Stimulated activated CD8-positive, alpha-beta memory T cell treated with anti-CD3 and anti-CD28 coated beads, Interleukin-4, amount 100 ng/mL, for 4 hours (primary cell): ENCODE data around the gene TRAF5.
"Not testable (repeated sequence)": the region's sequence is repeated elsewhere in the genome, so short reads cannot be mapped to it uniquely, and the experiment has no call there.

Source experiments
- DNase-seq, 2 donors: peaks; one replicate each; pipeline ENCODE4 v3.0.0-alpha.2; 2020; ENCODE audit warnings: low read depth in 2 of 2, low spot score in 1 of 2

Gene TRAF5

DNA sequence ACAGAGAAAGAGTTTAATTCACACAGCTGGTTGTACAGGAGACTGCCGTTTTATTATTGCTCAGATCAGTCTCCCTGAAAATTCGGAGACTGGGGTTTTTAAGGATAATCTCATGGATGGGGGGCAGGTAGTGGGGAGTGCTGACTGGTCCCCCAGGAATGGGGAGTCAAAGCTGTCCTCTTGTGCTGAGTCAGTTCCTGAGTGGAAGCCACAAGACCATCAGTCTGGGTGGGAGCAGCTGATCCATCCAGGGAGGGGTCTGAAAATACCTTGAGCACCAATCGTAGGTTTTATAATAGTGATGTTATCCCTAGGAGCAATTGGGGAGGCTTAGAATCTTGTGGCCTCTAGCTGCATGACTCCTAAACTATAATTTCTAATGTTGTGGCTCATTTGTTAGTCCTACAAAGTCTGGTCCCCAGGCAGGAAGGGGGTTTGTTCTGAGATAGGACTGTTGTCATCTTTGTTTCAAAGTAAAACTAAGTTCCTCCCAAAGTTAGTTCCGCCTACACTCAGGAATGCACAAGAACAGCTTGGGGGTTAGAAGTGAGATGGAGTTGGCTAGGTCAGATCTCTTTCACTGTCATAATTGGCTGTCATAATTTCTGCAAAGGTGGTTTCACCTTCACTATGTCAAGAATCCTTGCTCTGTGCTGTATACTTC, 50.3 kb downstream of the TRAF5 start:
- DNase-seq, result no peak

DNA sequence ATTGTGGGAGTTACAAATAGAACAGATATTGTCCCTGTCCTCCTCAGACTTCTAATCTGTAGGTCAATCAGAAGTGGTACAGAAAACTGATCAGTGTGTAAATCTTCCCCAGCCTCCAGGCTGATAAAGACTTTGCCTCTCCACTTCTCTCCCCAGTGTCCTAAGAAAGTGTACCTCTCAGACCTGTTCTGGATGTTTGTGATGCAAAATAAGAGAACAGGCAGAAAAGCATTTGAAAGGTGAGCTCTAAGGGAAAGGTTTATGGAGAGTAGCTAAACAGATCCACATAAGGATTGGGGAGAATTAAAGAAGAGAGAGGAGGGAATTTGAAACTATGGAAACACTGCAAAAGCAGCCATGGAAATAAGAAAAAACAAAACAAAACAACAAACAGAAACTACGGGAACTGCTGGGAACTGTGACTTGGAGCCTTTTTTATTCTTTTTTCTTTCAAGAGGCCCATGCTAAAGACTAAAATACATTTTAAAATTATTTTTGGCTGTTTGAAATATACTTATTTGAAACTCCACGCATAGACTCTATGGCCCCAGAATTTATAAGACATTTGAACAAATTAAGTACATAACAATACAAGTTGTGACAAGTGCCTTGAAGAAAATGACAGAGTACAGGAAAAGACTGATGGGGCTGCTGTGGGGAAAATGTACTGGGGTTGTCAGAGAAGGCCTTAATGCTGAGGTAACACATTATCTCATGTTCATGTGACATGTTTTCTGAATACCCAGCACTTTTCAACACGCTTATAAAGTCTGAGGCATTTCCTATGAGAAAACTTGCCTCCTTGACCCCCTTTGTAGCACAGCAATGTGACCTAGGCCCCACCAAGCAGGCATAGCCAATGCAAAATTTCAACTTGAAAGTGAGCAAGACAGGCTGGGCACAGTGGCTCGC, 51.2 kb downstream of the TRAF5 start:
- DNase-seq, result no peak

DNA sequence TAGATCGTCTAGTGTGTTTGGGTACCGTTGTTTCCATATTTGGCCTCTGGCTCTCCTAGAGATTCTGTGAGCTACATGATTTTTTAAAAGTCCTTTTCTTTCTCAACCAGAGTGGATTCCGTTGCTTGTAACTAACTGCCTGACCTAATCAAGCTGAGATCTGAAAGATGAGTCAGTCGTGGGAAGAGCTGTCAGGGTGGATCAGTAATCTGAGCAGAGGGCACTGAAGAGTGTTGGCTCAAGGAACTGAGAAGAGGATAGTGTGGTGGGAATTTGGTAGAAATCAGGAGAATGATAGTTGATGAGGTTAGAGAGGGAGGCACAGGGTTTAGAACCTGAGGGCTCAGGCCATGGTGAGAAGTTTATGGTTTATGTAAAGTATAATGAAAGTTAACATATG, 52.2 kb downstream of the TRAF5 start:
- DNase-seq, result no peak

DNA sequence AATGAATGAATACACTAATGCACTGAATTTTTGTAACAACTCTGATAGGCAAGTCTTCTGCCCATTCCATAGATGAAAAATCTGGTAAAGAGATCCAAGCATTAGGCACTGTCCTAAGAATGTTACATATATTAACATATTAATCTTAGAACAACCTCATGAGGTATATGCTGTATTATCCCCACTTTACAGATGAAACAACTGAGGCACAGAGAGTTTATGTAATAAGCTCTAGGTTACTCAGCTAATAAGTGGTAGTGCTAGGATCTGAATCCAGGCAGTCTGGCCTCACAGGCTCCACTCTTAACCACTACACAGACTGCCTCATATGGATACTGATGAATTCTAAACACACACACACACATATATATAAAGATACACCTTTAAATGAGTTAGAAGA, 52.8 kb downstream of the TRAF5 start:
- DNase-seq, result no peak

DNA sequence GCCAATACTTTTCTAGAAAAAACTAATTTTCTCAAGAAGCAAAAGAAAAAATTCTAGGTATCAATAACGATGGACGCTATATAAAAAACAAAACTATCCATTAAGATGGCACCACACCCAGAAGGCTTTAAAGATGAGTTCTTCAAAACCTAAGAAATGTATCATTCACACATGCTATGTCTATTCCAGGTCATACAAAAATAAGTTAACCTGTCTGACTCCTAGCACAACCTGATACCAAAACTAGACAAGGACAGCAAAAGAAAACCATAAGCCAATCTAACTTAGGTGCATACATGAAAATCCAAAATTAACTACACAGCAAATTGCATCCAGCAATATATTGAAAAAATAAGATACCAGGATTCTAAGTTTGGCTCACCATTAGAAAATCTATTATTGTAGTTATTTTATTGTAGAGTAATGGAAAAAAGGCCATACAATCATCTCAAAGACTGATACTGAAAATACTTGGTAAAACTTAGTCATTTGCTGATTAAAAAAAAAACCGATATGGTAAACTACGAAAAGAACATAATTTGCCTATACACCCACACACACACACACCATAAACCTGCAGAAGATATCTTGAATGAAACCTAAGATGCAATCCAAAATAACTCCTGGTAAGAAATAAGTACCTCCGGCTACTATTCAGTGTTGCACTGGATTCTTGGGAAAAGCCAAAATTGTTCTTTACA, 55.0 kb downstream of the TRAF5 start:
- DNase-seq, result no peak

DNA sequence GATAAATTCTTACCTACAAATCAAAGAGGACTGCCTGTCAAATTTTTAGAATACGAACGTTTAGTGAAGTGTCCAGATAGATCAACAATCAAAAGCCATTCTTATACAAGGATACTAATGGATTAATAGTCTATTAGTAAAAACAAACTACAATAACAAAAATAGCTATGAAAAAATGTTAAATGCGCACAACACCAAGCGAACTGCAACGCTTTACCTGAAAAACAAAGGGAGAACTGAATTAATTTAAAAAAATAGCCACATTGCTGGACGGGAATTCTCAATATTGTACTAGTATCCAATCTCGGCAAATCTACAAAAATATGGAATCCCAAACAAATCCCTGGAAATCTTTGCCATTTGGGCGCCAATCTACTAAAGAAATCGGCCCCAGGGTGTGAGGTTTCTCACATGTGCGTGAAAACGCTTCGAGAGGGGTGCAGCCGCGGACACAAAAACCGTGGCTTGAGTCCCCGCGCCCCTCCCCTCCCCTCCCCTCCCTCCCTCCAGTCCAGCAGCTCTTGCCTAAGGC, 55.6 kb downstream of the TRAF5 start:
- DNase-seq, result no peak

DNA sequence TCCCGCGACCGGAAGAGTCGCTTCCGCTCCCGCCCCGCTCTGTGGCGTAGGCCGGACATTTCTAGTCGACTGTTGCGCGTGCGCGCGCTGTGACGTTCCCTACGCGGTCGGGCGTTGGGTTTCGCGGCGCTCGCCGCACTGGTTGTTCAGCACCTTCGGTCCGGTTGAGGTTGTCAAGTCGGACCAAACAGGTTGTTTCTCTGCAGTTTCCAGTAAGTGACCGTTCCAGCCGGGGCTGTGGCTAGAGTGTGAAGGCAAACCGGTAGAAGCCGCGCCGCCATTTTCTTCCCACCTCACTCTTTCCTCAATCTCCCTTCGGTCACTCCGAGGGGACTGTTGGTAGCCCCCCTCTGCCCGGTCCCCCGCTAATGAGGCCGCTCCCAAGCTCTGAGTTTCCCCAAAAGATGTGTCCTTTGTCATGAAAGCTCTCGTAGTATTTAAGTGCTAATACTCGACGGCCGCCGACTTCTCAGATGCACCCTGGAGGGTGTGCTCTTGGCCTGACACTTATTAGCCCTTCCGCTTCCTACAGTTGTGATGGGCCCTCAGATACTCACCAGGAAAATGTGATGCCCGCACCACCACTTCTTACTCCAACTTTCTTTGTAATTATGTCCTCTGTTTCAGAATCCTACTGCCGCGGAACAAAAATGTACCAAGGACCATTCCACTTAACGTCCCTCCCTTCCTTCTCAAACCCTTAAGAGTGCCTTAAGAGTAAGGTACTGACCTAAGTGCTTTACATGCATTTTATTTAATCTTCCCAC, 56.3 kb downstream of the TRAF5 start:
- DNase-seq, result peak; percentile 60 to 69

DNA sequence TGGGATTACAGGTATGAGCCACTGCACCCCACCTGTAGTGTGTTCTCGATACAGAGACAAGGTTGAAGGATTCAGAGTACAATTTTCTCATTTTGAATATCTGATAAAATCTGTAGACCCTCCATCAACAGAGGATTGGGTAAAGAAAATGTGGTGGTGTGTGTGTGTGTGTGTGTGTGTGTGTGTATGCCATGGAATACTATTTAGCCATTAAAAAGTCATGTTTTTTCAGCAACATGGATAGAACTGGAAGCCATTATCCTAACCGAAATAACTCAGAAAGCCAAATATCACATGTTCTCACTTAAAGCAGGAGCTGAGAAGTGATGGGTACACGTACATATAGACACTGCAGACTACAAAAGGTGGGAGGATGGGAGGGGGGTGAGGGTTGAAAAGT, 57.9 kb downstream of the TRAF5 start:
- DNase-seq, result no peak

DNA sequence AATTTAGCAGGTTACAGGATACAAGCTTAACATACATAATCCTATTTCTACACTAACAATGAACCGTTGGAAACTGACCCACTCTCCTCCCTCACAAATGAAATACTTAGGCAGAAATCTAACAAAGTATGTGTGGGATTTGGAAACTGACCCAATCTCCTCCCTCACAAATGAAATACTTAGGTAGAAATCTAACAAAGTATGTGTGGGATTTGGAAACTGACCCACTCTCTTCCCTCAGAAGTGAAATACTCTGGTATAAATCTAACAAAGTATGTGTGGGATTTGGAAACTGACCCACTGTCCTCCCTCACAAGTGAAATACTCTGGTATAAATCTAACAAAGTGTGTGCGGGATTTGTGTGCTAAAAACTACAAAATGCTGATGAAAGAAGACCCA, 60.3 kb downstream of the TRAF5 start:
- no peak for DNase-seq

DNA sequence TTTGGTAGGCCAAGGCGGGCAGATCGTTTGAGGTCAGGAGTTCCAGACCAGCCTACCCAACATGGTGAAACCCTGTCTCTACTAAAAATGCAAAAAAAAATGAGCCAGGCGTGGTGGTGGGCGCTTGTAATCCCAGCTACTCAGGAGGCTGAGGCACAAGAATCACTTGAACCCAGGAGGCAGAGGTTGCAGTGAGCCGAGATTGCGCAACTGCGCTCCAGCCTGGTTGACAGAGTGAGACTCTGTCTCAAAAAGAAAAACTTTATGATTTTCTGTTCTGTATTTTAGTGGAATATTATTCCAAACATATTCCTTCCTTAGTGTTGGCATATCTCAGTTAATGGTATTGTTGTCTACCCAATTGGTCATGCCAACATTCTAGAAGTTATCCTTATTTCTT, 64.2 kb downstream of the TRAF5 start:
- not testable (repeated sequence) for DNase-seq

DNA sequence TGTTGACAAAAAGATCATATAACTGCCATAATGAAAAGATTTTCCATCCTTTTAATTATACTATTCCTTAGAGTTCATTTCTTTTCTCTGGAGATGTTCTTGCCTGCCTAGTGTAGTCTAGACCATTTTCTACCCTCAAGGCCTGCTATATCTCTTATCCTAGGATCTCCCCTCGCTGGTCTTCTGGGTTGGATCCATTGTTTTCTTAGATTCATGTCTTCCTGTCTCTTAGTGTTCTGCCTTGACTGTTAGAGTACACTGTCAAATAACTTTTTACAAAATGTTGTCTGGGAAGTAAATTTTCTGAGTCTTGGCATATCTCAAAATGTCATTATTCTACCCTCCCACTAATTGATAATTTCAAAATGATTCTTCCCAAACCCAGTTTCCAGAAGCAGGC, 66.6 kb downstream of the TRAF5 start:
- DNase-seq, result no peak

DNA sequence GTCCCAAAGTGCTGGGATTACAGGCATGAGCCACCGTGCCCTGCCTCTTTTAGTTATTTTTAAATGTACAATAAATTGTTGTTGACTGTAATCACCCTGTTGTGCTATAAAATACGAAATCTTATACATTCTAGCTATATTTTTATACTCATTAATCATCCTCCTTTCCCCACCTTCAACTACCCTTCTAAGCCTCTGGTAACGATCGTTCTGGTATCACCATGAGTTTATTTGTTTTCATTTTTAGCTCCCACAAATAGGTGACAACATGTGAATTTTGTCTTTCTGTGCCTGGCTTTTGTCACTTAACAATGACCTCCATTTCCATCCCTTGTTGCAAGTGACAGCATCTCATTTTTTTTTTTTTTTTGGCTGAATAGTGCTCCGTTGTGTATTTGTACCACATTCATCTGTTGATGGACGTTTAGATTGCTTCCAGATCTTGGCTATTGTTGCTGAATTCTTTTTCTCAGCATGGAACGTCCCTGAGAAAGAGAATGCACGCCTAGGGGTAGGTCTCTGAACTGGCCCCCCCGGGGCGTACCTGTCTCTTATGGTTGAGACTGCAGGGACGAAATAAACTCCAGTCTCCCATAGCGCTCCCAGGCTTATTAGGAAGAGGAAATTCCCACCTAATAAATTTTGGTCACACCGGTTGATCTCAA, 71.8 kb downstream of the TRAF5 start:
- DNase-seq, result not testable (repeated sequence)

DNA sequence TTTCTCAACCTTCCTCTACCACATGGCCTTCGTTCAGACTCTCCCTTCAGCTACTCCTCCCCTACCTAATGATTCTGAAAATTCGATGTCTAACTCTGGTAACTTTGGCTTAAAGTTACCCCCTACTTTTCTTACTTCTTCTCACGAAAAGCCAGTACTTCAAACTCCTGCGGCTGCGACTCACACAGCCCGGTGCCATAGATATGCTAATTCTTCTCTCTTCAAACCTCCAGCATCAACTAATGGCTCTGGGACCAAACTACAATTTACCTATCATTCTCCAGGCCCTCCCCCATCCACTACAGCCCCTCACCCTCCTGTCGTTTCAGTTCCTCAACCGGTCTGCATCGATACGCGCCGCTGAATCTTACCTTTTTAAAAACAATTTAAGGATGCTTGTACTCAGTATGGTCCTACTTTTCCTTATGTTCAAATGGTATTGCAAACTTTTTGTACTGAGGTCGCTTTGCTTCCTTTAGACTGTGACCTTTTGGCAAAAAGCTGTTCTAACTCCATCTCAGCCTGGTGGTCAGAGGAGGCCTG, 73.3 kb downstream of the TRAF5 start:
- DNase-seq, result not testable (repeated sequence)

DNA sequence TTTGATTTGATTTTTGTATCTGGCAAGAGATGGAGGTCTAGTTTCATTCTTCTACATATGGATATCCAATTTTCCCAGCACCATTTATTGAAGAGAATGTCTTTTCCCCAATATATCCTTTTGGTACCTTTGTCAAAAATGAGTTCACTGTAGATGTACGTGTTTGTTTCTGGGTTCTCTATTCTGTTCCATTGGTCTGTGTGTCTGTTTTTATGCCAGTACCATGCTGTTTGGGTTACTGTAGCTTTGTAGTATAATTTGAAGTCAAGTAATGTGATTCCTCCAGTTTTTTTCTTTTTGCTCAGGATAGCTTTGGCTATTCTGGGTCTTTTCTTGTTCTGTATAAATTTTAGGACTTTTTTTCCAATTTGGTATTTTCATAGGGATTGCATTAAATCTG, 75.1 kb downstream of the TRAF5 start:
- DNase-seq, result not testable (repeated sequence)

DNA sequence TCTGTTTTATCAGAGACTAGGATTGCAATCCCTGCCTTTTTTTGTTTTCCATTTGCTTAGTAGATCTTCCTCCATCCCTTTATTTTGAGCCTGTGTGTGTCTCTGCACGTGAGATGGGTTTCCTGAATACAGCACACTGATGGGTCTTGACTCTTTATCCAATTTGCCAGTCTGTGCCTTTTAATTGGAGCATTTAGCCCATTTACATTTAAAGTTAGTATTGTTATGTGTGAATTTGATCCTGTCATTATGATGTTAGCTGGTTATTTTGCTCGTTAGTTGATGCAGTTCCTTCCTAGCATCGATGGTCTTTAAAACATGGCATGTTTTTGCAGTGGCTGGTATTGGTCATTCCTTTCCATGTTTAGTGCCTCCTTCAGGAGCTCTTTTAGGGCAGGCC, 79.5 kb downstream of the TRAF5 start:
- not testable (repeated sequence) for DNase-seq

DNA sequence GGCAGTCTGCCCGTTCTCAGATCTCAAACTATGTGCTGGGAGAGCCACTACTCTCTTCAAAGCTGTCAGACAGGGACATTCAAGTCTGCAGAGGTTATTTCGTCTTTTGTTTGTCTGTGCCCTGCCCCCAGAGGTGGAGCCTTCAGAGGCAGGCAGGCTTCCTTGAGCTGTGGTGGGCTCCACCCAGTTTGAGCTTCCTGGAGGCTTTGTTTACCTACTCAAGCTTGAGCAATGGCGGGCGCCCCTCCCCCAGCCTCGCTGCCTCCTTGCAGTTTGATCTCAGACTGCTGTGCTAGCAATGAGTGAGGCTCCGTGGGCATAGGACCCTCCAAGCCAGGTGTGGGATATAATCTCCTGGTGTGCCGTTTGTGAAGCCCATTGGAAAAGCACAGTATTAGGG, 81.1 kb downstream of the TRAF5 start:
- DNase-seq, result not testable (repeated sequence)

DNA sequence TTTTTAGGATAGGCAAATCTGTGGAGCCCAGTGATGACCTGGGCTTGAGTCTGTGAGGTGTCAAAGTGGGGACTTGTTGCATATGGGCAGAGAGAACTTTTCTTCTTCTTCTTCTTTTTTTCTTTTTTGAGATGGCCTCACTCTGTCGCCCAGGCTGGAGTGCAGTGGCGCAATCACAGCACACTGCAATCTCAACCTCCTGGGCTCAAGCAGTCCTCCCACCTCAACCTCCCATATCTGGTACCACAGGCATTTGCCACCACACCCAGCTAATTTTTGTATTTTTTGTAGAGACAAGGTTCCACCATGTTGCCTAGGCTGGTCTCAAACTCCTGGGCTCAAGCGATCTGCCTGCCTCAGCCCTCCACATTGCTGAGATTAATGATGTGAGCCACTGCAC, 85.0 kb downstream of the TRAF5 start:
- no peak for DNase-seq

DNA sequence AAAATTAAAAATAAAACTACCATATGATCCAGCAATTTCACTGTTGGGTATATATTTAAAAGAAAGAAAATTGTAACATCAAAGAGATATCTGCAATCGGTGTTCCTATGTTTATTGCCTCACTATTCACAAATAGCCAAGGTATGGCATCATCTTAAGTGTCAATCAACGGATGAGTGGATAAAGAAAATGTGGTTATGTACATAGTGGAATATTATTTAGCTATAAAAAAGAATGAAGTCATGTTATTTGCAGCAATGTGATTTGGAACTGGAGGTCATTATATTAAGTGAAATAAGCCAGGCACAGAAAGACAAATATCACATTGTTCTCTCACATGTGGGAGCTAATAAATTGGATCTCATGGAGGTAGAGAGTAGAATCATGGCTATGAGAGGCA, 89.1 kb downstream of the TRAF5 start:
- DNase-seq, result no peak

DNA sequence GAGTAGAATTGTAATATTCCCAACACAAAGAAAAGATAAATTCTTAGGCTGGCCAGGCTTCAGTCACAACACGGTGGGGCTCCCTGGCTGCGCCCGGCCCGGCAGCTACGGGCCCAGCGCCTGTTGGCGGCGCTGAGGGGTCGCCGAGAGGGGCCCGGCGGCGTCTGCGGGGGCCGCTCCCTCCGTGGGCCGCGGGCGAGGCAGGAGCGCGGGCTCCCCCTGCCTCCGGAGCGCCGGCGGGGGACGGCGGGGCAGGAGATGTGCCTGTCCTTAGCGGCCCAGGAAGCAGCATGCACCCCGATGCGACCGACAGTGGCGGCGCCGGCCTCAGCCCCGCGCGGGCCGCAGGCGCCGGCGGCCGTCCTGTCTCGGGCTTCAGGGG, 89.6 kb downstream of the TRAF5 start:
- not testable (repeated sequence) for DNase-seq
